ENCODE measurements around the gene ARMCX5.

Gene ARMCX5

GRCh38 chrX:102599084-102599950, at the start of gene ARMCX5:
Gene ARMCX5, plus strand, starts transcription at chrX:102599515. Its CDS starts 2,627 bp downstream, at chrX:102602142.
- TF ChIP-seq JUND (IDR thresholded peaks at IDR 0.05; ENCODE audit: low read depth), result no peak
- in situ Hi-C loops (cut with HindIII; ENCODE audit: low pct_unique_long_range_greater_than_20kb, low sequenced_read_pairs), result no loop called here
- peak in 1 of 2 experiments; percentile 88 for DNase-seq (ENCODE audit: low read depth in 1 of 2, low spot score in 1 of 2)

GRCh38 chrX:102558607-102559006, 40.7 kb upstream of the ARMCX5 start:
- no peak for DNase-seq (ENCODE audit: low read depth in 1 of 2, low spot score in 1 of 2)
- in situ Hi-C loops (cut with HindIII; ENCODE audit: low pct_unique_long_range_greater_than_20kb, low sequenced_read_pairs), result no loop called here
- no peak for TF ChIP-seq JUND (IDR thresholded peaks at IDR 0.05; ENCODE audit: low read depth)

GRCh38 chrX:102560423-102561068, 38.8 kb upstream of the ARMCX5 start:
- TF ChIP-seq JUND (IDR thresholded peaks at IDR 0.05; ENCODE audit: low read depth), result no peak
- no peak for DNase-seq (ENCODE audit: low read depth in 1 of 2, low spot score in 1 of 2)
- in situ Hi-C loops (cut with HindIII; ENCODE audit: low pct_unique_long_range_greater_than_20kb, low sequenced_read_pairs), result no loop called here

GRCh38 chrX:102580891-102581290, 18.4 kb upstream of the ARMCX5 start:
- in situ Hi-C loops (cut with HindIII; ENCODE audit: low pct_unique_long_range_greater_than_20kb, low sequenced_read_pairs), result no loop called here
- no peak for DNase-seq (ENCODE audit: low read depth in 1 of 2, low spot score in 1 of 2)
- TF ChIP-seq JUND (IDR thresholded peaks at IDR 0.05; ENCODE audit: low read depth), result no peak

GRCh38 chrX:102593367-102593766, 5.9 kb upstream of the ARMCX5 start:
- no peak for TF ChIP-seq JUND (IDR thresholded peaks at IDR 0.05; ENCODE audit: low read depth)
- DNase-seq (ENCODE audit: low read depth in 1 of 2, low spot score in 1 of 2), result no peak
- in situ Hi-C loops (cut with HindIII; ENCODE audit: low pct_unique_long_range_greater_than_20kb, low sequenced_read_pairs), result no loop called here

GRCh38 chrX:102599951-102600579, 750 bp downstream of the ARMCX5 start:
- DNase-seq (ENCODE audit: low read depth in 1 of 2, low spot score in 1 of 2), result peak in 1 of 2 experiments; percentile 1
- in situ Hi-C loops (cut with HindIII; ENCODE audit: low pct_unique_long_range_greater_than_20kb, low sequenced_read_pairs), result no loop called here
- TF ChIP-seq JUND (IDR thresholded peaks at IDR 0.05; ENCODE audit: low read depth), result no peak

GRCh38 chrX:102604327-102604726, 5.0 kb downstream of the ARMCX5 start:
- TF ChIP-seq JUND (IDR thresholded peaks at IDR 0.05; ENCODE audit: low read depth), result no peak
- DNase-seq (ENCODE audit: low read depth in 1 of 2, low spot score in 1 of 2), result no peak
- in situ Hi-C loops (cut with HindIII; ENCODE audit: low pct_unique_long_range_greater_than_20kb, low sequenced_read_pairs), result no loop called here

GRCh38 chrX:102606115-102606514, 6.8 kb downstream of the ARMCX5 start:
- DNase-seq (ENCODE audit: low read depth in 1 of 2, low spot score in 1 of 2), result no peak
- in situ Hi-C loops (cut with HindIII; ENCODE audit: low pct_unique_long_range_greater_than_20kb, low sequenced_read_pairs), result no loop called here
- TF ChIP-seq JUND (IDR thresholded peaks at IDR 0.05; ENCODE audit: low read depth), result no peak

GRCh38 chrX:102610905-102611304, 11.6 kb downstream of the ARMCX5 start:
- in situ Hi-C loops (cut with HindIII; ENCODE audit: low pct_unique_long_range_greater_than_20kb, low sequenced_read_pairs), result no loop called here
- TF ChIP-seq JUND (IDR thresholded peaks at IDR 0.05; ENCODE audit: low read depth), result no peak

GRCh38 chrX:102624105-102624504, 24.8 kb downstream of the ARMCX5 start:
- no peak for DNase-seq (ENCODE audit: low read depth in 1 of 2, low spot score in 1 of 2)
- no peak for TF ChIP-seq JUND (IDR thresholded peaks at IDR 0.05; ENCODE audit: low read depth)
- in situ Hi-C loops (cut with HindIII; ENCODE audit: low pct_unique_long_range_greater_than_20kb, low sequenced_read_pairs), result no loop called here

More at GRCh38 chrX:102610905-102611304, 11.6 kb downstream of the ARMCX5 start:
- no peak for DNase-seq (ENCODE audit: low read depth in 1 of 2, low spot score in 1 of 2)

GRCh38 chrX:102627640-102628039, 28.3 kb downstream of the ARMCX5 start:
- no peak for DNase-seq (ENCODE audit: low read depth in 1 of 2, low spot score in 1 of 2)
- in situ Hi-C loops (cut with HindIII; ENCODE audit: low pct_unique_long_range_greater_than_20kb, low sequenced_read_pairs), result no loop called here
- TF ChIP-seq JUND (IDR thresholded peaks at IDR 0.05; ENCODE audit: low read depth), result no peak

GRCh38 chrX:102637561-102637960, 38.2 kb downstream of the ARMCX5 start:
- no peak for DNase-seq (ENCODE audit: low read depth in 1 of 2, low spot score in 1 of 2)
- TF ChIP-seq JUND (IDR thresholded peaks at IDR 0.05; ENCODE audit: low read depth), result no peak
- in situ Hi-C loops (cut with HindIII; ENCODE audit: low pct_unique_long_range_greater_than_20kb, low sequenced_read_pairs), result no loop called here

GRCh38 chrX:102650903-102651241, 51.6 kb downstream of the ARMCX5 start:
- in situ Hi-C loops (cut with HindIII; ENCODE audit: low pct_unique_long_range_greater_than_20kb, low sequenced_read_pairs), result no loop called here
- DNase-seq (ENCODE audit: low read depth in 1 of 2, low spot score in 1 of 2), result no peak
- no peak for TF ChIP-seq JUND (IDR thresholded peaks at IDR 0.05; ENCODE audit: low read depth)

Measured in T47D (cell line).